ENCODE measurements around the gene RNF223. TPM values are rescaled to one million over a fixed set of nuclear protein-coding genes. Genes with fewer than 3 reads are reported as not detected.

The RNF223 gene
- total and polyA plus RNA-seq, 7 donors, result not detected

DNA sequence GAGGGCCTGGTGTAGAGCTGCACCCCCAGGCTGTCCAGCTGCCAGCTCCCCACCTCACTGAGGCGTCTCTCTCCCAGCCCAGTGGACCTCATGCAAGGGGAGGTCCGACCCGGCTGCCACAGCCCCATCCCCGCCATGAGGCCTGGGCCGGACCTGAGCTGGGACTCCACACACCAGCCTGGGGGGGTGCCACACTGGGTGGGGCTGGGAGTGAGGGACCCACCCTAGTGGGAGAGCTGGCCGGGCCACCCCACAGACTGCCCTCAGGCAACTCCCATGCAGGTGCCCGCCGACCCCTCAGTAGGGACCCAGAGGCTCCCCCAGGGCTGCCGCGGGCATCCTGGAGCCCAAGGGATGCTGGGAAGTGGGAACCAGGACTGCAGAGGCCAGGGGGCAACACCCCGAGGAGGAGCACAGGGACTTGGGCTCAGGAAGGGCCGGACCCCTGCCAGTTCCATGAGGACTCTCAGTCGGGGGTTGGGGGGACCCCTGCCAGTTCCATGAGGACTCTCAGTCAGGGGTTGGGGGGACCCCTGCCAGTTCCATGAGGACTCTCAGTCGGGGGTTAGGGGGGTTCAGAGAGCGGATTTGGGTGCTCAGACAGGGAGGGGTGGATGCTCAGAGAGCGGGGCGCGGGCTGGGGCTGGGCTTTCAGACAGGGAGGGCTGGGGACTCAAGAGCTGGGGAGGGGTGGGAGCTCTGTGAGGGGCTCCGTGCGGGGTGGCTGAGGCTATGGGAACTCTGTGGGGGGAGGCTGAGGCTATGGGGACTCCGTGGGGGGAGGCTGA lies 1.2 kb upstream of the RNF223 start:
- peak in 1 of 4 donors; percentile 3 for ATAC-seq
- TF ChIP-seq CTCF (IDR thresholded peaks at IDR 0.05), result no peak
- WGBS, 3 donors, result 43 to 57% (median 44%) methylated on average over 18 to 21 of the region's 21 CpGs

GRCh38 chr1:1074631-1075147 lies 583 bp upstream of the RNF223 start:
- H3K36me3 ChIP-seq (ENCODE audit: insufficient read depth in 1 of 2, low read depth in 1 of 2), result no peaks in the 10 kb centered on the region
- H3K27me3 ChIP-seq (ENCODE audit: insufficient read depth in 3 of 3, low read length in 2 of 3), result peaks cover 0 to 54% (median 15%) of the 10 kb centered on the region in 3 donors
- WGBS, 3 donors, result 60 to 72% (median 61%) methylated on average over 14 of the region's 14 CpGs
- peak in 1 of 2 donors; percentile 28 for DNase-seq
- no peaks in the 10 kb centered on the region for H3K9me3 ChIP-seq
- peak in 1 of 4 donors; percentile 9 for ATAC-seq
- no peak overlapping the region for H3K4me3 ChIP-seq
- TF ChIP-seq CTCF (IDR thresholded peaks at IDR 0.05), result no peak
- H3K4me1 ChIP-seq, result peaks cover 4% of the 10 kb centered on the region
- intact Hi-C loops (cut with DNase I), result no loop called here
- H3K27ac ChIP-seq, result no peak overlapping the region

More for the DNA sequence above, 1.2 kb upstream of the RNF223 start:
- DNase-seq, result peak; percentile 12 to 38
- Histone ChIP-seq H3K4me1 (peaks cover 6% of the 10 kb centered on the region), H3K36me3 (ENCODE audit: insufficient read depth in 1 of 2, low read depth in 1 of 2) (no peaks in the 10 kb centered on the region), H3K4me3 (no peak overlapping the region), H3K9me3 (no peaks in the 10 kb centered on the region), H3K27me3 (ENCODE audit: insufficient read depth in 3 of 3, low read length in 2 of 3) (peaks cover 0 to 48% (median 13%) of the 10 kb centered on the region in 3 donors), H3K27ac (no peak overlapping the region)
- intact Hi-C loops (cut with DNase I), result no loop called here

DNA sequence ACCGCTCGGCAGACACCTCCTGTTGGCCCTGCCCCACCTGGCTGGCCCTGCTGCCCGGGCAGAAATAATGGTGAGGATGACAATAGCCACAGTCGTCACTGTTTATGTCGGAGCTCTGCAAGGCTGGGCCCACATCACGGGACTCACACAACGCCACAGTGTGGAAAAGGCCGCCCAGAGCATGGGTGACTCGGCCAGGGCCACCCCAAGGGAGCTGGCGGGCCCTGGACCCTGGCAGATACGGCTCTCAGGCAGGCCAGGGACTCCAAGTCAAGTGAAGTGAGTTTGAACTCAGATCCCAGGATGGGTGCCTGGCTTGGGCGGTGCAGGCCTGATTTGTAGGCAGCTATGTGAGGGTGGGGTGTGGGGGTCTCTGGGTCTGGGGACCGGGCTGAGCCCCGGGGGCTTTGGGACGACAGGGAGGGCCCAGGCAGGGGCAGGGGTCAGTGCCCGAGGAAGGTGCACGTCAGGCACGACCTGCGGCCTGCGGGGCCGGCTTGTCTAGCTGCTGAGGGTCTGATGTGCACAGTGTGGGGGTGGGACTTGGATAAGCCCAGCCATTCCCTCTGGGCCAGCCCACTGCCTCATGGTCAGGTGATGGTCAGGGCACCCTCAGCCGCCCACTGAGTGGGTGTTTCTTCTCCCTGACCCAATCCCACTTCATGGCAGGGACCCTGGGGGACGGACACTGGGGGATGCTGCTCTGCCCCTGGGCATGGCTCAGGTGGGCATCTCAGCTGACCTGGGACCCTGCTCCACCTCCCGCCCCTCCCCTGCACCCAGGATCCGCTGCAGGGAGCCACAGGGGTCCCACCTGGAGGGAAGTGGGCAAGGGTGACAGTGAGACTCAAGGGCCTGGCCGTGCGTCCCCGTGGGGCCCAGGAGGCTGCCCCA lies 1.0 kb downstream of the RNF223 start:
- Histone ChIP-seq H3K27me3 (ENCODE audit: insufficient read depth in 3 of 3, low read length in 2 of 3) (peaks cover 0 to 69% (median 22%) of the 10 kb centered on the region in 3 donors), H3K4me3 (no peak overlapping the region), H3K4me1 (peaks cover 3% of the 10 kb centered on the region), H3K27ac (no peak overlapping the region), H3K36me3 (ENCODE audit: insufficient read depth in 1 of 2, low read depth in 1 of 2) (no peaks in the 10 kb centered on the region), H3K9me3 (no peaks in the 10 kb centered on the region)
- no peak for TF ChIP-seq CTCF (IDR thresholded peaks at IDR 0.05)
- DNase-seq (no peak), ATAC-seq (no peak)
- WGBS, 3 donors, result 72 to 81% (median 76%) methylated on average over 27 to 28 of the region's 28 CpGs
- intact Hi-C loops (cut with DNase I), result no loop called here

GRCh38 chr1:1072299-1072848 lies 1.7 kb downstream of the RNF223 start:
- TF ChIP-seq CTCF (IDR thresholded peaks at IDR 0.05), result no peak
- peaks cover 3% of the 10 kb centered on the region for H3K4me1 ChIP-seq
- H3K27me3 ChIP-seq (ENCODE audit: insufficient read depth in 3 of 3, low read length in 2 of 3), result peaks cover 0 to 76% (median 28%) of the 10 kb centered on the region in 3 donors
- DNase-seq, result no peak
- no peaks in the 10 kb centered on the region for H3K36me3 ChIP-seq (ENCODE audit: insufficient read depth in 1 of 2, low read depth in 1 of 2)
- no peaks in the 10 kb centered on the region for H3K9me3 ChIP-seq
- intact Hi-C loops (cut with DNase I), result no loop called here
- no peak overlapping the region for H3K27ac ChIP-seq
- no peak for ATAC-seq
- H3K4me3 ChIP-seq, result no peak overlapping the region
- 63 to 81% (median 68%) methylated on average over 19 to 21 of the region's 21 CpGs for WGBS, 3 donors
